Neural crest cell (in vitro differentiated cells): ENCODE measurements around the gene MX2. TPM values are rescaled to one million over a fixed set of nuclear protein-coding genes. Genes with fewer than 3 reads are reported as not detected.

Experiments used
- DNase-seq: peaks from one replicate; pipeline ENCODE4 v3.0.0; 2021; ENCODE audit warnings: low read depth, mixed read lengths, low spot score
- H3K27ac Mint-ChIP-seq: one replicate; pipeline ENCODE4 v1.8.0; 2021; ENCODE audit warnings: mild to moderate bottlenecking, mixed read lengths; ENCODE audit not compliant: unreplicated experiment
- H3K27me3 Mint-ChIP-seq: 2 replicates; pipeline ENCODE4 v1.8.0; 2021; ENCODE audit warnings: low read depth, mild to moderate bottlenecking, mixed read lengths
- H3K36me3 Mint-ChIP-seq: 2 replicates; pipeline ENCODE4 v1.8.0; 2021; ENCODE audit warnings: low read depth, mild to moderate bottlenecking, mixed read lengths
- H3K4me1 Mint-ChIP-seq: 2 replicates; pipeline ENCODE4 v1.8.0; 2021; ENCODE audit warnings: mixed read lengths
- H3K4me3 Mint-ChIP-seq: one replicate; pipeline ENCODE4 v1.8.0; 2021; ENCODE audit warnings: mild to moderate bottlenecking, mixed read lengths
- H3K9me3 Mint-ChIP-seq: 2 replicates; pipeline ENCODE4 v1.8.0; 2021; ENCODE audit warnings: mixed read lengths
- total RNA-seq: library from RNA; stranded (reverse); gene quantifications from 2 replicates; pipeline ENCODE4 v1.2.1, GENCODE V29; 2021
- TF ChIP-seq, protein P1 (sequence below): fragments of 200-600 bp; sonication (generic); conservative IDR thresholded peaks from 2 replicates; pipeline ENCODE4 v1.5.0; 2021; ENCODE audit warnings: antibody characterized with exemption, mild to moderate bottlenecking

Gene MX2
- total RNA-seq, 1 donor from 2014 or later, result not detected

DNA sequence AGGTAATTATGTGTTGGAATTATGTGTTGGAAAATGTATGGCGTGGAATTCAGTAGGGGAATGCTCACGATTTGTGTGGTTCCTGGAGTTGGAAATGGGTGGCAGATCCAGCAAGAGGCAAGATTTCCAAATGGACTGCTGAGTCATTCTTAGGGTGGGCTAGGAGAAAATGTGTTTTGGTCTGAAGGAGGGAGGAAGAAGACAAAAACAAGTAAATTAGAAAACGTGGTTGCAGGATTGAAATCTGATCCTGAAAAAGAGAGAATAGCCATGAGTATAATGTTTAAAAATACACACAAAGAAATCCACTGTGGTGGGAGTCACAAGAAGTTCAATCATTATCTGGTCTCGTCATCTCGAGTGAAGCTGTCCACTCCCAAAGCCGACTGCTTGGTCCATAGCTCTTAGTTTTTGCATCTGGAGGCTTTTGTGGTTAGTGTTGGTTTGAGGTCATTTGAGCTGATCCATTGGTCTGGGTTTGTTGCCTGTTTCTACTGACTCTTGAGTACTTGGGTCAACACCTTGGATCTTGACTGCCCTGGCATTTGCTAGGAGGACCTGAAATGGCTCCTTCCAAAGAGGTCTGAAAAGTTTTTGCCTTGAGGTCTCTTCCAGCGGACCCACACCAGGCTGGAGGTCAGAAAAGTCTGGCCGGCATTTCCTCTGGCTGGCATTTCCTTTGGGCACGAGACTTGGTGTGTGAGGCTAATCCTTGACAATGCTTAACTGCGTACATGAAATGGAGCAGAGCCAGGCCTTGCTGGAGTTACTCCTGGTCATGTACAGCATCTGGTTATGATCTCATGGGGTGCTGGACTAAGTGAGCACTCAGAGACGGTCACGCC lies 9.2 kb downstream of the MX2 start:
- Mint-ChIP-seq H3K27ac (no peak overlapping the region), H3K27me3 (peaks cover 3% of the 10 kb centered on the region), H3K36me3 (no peaks in the 10 kb centered on the region), H3K4me3 (no peak overlapping the region), H3K9me3 (peaks cover 2% of the 10 kb centered on the region), H3K4me1 (peaks cover 5% of the 10 kb centered on the region)
- TF ChIP-seq, protein P1, sequence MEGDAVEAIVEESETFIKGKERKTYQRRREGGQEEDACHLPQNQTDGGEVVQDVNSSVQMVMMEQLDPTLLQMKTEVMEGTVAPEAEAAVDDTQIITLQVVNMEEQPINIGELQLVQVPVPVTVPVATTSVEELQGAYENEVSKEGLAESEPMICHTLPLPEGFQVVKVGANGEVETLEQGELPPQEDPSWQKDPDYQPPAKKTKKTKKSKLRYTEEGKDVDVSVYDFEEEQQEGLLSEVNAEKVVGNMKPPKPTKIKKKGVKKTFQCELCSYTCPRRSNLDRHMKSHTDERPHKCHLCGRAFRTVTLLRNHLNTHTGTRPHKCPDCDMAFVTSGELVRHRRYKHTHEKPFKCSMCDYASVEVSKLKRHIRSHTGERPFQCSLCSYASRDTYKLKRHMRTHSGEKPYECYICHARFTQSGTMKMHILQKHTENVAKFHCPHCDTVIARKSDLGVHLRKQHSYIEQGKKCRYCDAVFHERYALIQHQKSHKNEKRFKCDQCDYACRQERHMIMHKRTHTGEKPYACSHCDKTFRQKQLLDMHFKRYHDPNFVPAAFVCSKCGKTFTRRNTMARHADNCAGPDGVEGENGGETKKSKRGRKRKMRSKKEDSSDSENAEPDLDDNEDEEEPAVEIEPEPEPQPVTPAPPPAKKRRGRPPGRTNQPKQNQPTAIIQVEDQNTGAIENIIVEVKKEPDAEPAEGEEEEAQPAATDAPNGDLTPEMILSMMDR, result no peak
- DNase-seq, result no peak

DNA sequence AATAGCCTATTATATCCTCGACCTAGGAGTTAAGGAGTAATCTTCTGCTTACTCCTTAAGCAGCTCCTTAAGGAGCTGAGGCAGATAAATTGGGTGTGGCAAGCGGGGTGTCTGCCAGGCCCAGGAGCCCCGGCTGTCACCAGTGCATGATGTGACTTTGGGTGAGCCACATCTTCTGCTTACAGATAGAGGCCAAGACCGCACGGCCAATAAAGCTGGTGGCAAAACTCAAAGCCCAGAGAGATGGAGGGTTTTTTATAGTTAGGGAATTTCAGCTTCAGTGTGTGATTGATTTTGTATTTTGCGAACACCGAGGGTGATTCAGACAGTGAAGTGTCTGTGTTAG lies 9.8 kb downstream of the MX2 start:
- TF ChIP-seq, protein P1, result no peak
- Mint-ChIP-seq H3K27ac (no peak overlapping the region), H3K36me3 (no peaks in the 10 kb centered on the region), H3K4me3 (no peak overlapping the region), H3K27me3 (peaks cover 1% of the 10 kb centered on the region), H3K9me3 (peaks cover 2% of the 10 kb centered on the region), H3K4me1 (peaks cover 5% of the 10 kb centered on the region)
- DNase-seq, result no peak

DNA sequence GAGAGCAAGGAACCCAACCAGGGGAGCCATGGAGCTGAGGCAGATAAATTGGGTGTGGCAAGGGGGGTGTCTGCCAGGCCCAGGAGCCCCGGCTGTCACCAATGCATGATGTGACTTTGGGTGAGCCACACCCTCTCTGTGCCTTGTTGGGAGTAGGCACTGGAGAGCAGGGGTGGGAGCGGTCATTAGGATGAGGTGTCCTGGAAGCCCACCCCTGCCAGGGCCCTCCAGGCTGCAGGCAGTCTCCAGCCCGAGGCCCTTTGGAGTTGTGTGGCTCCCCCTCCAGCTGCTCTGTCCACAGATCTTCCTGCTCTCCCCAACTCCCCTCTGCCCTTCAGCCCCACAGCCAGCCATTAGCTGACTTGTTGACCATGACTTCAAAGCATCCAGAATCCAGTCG lies 11.4 kb downstream of the MX2 start:
- TF ChIP-seq, protein P1, result no peak
- Mint-ChIP-seq H3K27me3 (no peaks in the 10 kb centered on the region), H3K9me3 (peaks cover 2% of the 10 kb centered on the region), H3K36me3 (no peaks in the 10 kb centered on the region), H3K27ac (no peak overlapping the region), H3K4me1 (peaks cover 5% of the 10 kb centered on the region), H3K4me3 (no peak overlapping the region)
- DNase-seq, result no peak

DNA sequence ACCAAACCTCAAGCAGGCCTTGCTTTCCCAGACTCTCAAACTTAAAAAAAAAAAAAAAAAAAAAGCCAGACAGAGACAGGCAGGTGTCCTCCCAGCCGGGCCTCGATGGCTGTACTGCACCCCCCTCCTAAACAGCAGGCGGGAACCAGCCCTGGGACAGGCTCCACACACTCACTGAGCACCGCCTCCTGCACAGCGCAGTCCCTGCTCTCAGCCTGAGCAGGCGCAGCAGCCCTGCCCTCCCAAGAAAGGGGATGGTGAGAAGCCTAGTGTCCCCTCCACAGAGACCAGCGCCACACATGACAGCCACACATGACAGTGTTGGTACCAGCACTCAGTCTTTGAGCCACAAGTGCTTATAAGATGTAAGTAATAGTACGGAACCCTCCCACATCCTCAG lies 11.9 kb downstream of the MX2 start:
- Mint-ChIP-seq H3K4me1 (peaks cover 5% of the 10 kb centered on the region), H3K27me3 (no peaks in the 10 kb centered on the region), H3K9me3 (peaks cover 2% of the 10 kb centered on the region), H3K27ac (no peak overlapping the region), H3K4me3 (no peak overlapping the region), H3K36me3 (no peaks in the 10 kb centered on the region)
- DNase-seq, result no peak
- TF ChIP-seq, protein P1, result no peak

DNA sequence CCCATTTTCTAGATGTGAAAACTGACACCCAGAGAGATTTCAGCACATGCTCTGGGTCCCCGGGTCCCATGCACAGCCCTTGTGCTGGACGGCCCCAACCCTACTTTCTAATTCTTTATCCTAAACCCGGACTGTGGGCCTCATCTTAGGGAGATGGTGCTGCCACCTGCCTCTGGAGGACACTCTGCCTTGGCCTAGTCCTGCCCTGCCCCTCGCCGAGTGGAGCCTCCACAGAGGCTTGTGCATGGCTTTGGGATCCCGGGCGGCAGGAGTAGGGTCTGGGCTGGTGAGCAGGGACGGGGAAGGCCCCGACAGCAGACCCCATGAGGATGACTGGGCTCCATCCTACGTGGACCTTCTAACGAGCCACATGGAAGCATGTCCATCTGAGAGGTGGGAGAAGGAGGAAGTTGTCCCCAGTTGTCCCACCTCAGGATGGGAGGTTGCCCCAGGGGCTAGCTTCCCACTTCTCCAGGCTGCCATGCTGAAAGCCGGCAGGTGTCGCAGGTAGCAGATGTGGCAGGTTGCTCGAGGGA lies 12.4 kb downstream of the MX2 start:
- Mint-ChIP-seq H3K27me3 (no peaks in the 10 kb centered on the region), H3K27ac (no peak overlapping the region), H3K9me3 (peaks cover 2% of the 10 kb centered on the region), H3K4me1 (peaks cover 2% of the 10 kb centered on the region), H3K36me3 (no peaks in the 10 kb centered on the region), H3K4me3 (no peak overlapping the region)
- TF ChIP-seq, protein P1, result no peak
- DNase-seq, result no peak
